T-cell (primary cell): ENCODE data around the gene EDNRB. TPM values are rescaled to one million over a fixed set of nuclear protein-coding genes. Genes with fewer than 3 reads are reported as not detected.

Experiments used
- ATAC-seq, 4 experiments: fragments of 200-7000 bp in 3 of 4; fragments of 150-1000 bp in 1 of 4; cut with Tn5 transposase; replicated peaks in 1 of 4; 1 replicate in 3 of 4; 2 replicates in 1 of 4; pipeline ENCODE4 v1.10.0; 2021; ENCODE audit warnings: moderate library complexity in 3 of 4, mild to moderate bottlenecking in 2 of 4, moderate number of reproducible peaks in 1 of 4
- CTCF ChIA-PET, 2 donors: fragments of 300-600 bp; sonication (Branson Sonifier 250); formaldehyde crosslinking; loops; one replicate each; lab custom pipeline; 2022; ENCODE audit warnings: antibody characterized with exemption in 2 of 2; lab: Charles Lee
- POLR2A ChIA-PET, 2 donors: fragments of 300-600 bp; sonication (Branson Sonifier 250); formaldehyde crosslinking; loops; one replicate each; lab custom pipeline; 2022; ENCODE audit warnings: antibody characterized with exemption in 2 of 2; lab: Charles Lee
- DNase-seq, 35 experiments: peaks; one replicate each; pipeline versions ENCODE4 v3.0.0 to v3.0.0-alpha.2; 2013 to 2023
- H3K27ac ChIP-seq: one replicate; pipeline ENCODE4 v1.5.1; 2013; ENCODE audit warnings: low read length
- H3K27me3 ChIP-seq, 2 experiments: replicated peaks in 1 of 2; 1 replicate in 1 of 2; 2 replicates in 1 of 2; pipeline versions ENCODE4 v1.6.1 to v1.7.0; 2013; ENCODE audit warnings: low read length in 1 of 2, mixed read lengths in 1 of 2; ENCODE audit not compliant: control insufficient read depth in 2 of 2, insufficient read depth in 2 of 2; ENCODE audit errors: extremely low read depth in 1 of 2
- H3K36me3 ChIP-seq, 2 donors: 1 replicate in 1 of 2; 2 replicates in 1 of 2; pipeline versions ENCODE4 v1.6.1 to v1.7.0; 2013; ENCODE audit warnings: low read length in 1 of 2; ENCODE audit not compliant: control insufficient read depth in 2 of 2, insufficient read depth in 1 of 2; ENCODE audit errors: extremely low read depth in 1 of 2
- H3K4me1 ChIP-seq, 2 experiments: 1 replicate in 1 of 2; 2 replicates in 1 of 2; pipeline versions ENCODE4 v1.6.1 to v1.7.0; 2013; ENCODE audit warnings: low read length in 2 of 2, mixed read lengths in 1 of 2; ENCODE audit not compliant: insufficient read depth in 2 of 2, control insufficient read depth in 1 of 2; ENCODE audit errors: extremely low read depth in 1 of 2
- H3K4me3 ChIP-seq, 2 donors: 1 replicate in 1 of 2; 2 replicates in 1 of 2; pipeline versions ENCODE4 v1.5.1 to v1.7.0; 2013; ENCODE audit warnings: mild to moderate bottlenecking in 2 of 2, low read length in 1 of 2, moderate library complexity in 1 of 2; ENCODE audit not compliant: control insufficient read depth in 1 of 2; ENCODE audit errors: extremely low read depth in 1 of 2
- H3K9me3 ChIP-seq: 2 replicates; pipeline ENCODE4 v1.7.0; 2013
- H3K27ac Mint-ChIP-seq, 2 donors: one replicate each; pipeline ENCODE4 v1.8.0; 2020 to 2021; ENCODE audit warnings: mild to moderate bottlenecking in 2 of 2, mixed read lengths in 2 of 2
- H3K27me3 Mint-ChIP-seq, 2 donors: one replicate each; pipeline ENCODE4 v1.8.0; 2021 to 2022; ENCODE audit warnings: mixed read lengths in 2 of 2
- H3K36me3 Mint-ChIP-seq: one replicate; pipeline ENCODE4 v1.8.0; 2021; ENCODE audit warnings: mixed read lengths
- H3K4me1 Mint-ChIP-seq, 3 donors: one replicate each; pipeline ENCODE4 v1.8.0; 2020 to 2022; ENCODE audit warnings: mixed read lengths in 3 of 3, mild to moderate bottlenecking in 1 of 3
- H3K4me3 Mint-ChIP-seq, 3 donors: one replicate each; pipeline ENCODE4 v1.8.0; 2020 to 2022; ENCODE audit warnings: mild to moderate bottlenecking in 3 of 3, mixed read lengths in 3 of 3, moderate library complexity in 3 of 3
- H3K9me3 Mint-ChIP-seq, 3 donors: one replicate each; pipeline ENCODE4 v1.8.0; 2020 to 2022; ENCODE audit warnings: mixed read lengths in 3 of 3
- WGBS: methylation state at CpG from one replicate; pipeline ENCODE4 v1.1.5; 2013; ENCODE audit warnings: missing lambda C conversion rate; ENCODE audit not compliant: insufficient coverage; 5-methylcytosine and 5-hydroxymethylcytosine counted together
- total RNA-seq, 35 experiments: library from RNA in 6 of 35; stranded (reverse) in 6 of 35; fragments of 120-200 nt in 1 of 35; gene quantifications; one replicate each; pipeline versions ENCODE4 v1.2.1 to v1.2.4 and lab custom pipeline; 2013 to 2026

Gene EDNRB
- total RNA-seq, 5 donors from 2014 or later (not counting 1 experiment from before 2014, with no cell fraction given) = 0.33 to 0.51 (median 0.35) TPM; not detected in 2

- H3K27ac Mint-ChIP-seq = no peak overlapping the region
- Histone ChIP-seq H3K4me1 (no peaks in the 10 kb centered on the region), H3K27me3 (no peaks in the 10 kb centered on the region), H3K4me3 (no peak overlapping the region), H3K9me3 (no peaks in the 10 kb centered on the region), H3K27ac (no peak overlapping the region), H3K36me3 (no peaks in the 10 kb centered on the region)
- CTCF ChIA-PET = no interaction called here
- peaks cover 0 to 6% of the 10 kb centered on the region in 2 donors for H3K27me3 Mint-ChIP-seq
- H3K4me3 Mint-ChIP-seq = no peak overlapping the region
- POLR2A ChIA-PET = no interaction called here
- no peak for DNase-seq
- no peaks in the 10 kb centered on the region for H3K4me1 Mint-ChIP-seq
- no peak for ATAC-seq
- no peaks in the 10 kb centered on the region for H3K36me3 Mint-ChIP-seq
- no peaks in the 10 kb centered on the region for H3K9me3 Mint-ChIP-seq
- no CpG with 5 or more reads among the region's 2 CpGs for WGBS
Measured at GRCh38 chr13:77876176-77876575, 42.5 kb downstream of the EDNRB start.

DNA sequence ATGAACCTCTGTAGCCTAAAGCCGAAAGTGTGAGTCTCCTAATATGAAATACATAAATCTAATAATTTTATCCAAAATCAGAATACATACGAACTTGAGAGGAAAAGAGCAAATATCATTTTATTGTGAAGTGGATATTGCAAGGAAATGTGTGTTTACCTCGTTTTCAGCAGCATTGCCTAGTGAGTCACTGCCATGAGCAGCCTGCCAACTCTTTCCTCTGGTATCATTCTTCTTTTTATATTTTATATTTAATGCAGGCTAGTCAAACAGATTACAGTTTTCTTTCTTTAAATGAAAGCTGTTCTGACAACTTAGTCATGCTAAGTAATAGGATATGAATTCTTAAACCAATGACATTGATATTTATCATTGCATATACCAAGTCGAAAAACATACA, 44.2 kb downstream of the EDNRB start:
- DNase-seq (no peak), ATAC-seq (no peak)
- POLR2A ChIA-PET = no interaction called here
- Histone ChIP-seq H3K4me3 (no peak overlapping the region), H3K36me3 (no peaks in the 10 kb centered on the region), H3K4me1 (no peaks in the 10 kb centered on the region), H3K27ac (no peak overlapping the region), H3K9me3 (no peaks in the 10 kb centered on the region), H3K27me3 (no peaks in the 10 kb centered on the region)
- no peaks in the 10 kb centered on the region for H3K36me3 Mint-ChIP-seq
- H3K9me3 Mint-ChIP-seq = no peaks in the 10 kb centered on the region
- CTCF ChIA-PET = no interaction called here
- no peaks in the 10 kb centered on the region for H3K4me1 Mint-ChIP-seq
- H3K4me3 Mint-ChIP-seq = no peak overlapping the region
- H3K27ac Mint-ChIP-seq = no peak overlapping the region
- no CpG with 5 or more reads among the region's 4 CpGs for WGBS
- peaks cover 3 to 6% of the 10 kb centered on the region in 2 donors for H3K27me3 Mint-ChIP-seq

DNA sequence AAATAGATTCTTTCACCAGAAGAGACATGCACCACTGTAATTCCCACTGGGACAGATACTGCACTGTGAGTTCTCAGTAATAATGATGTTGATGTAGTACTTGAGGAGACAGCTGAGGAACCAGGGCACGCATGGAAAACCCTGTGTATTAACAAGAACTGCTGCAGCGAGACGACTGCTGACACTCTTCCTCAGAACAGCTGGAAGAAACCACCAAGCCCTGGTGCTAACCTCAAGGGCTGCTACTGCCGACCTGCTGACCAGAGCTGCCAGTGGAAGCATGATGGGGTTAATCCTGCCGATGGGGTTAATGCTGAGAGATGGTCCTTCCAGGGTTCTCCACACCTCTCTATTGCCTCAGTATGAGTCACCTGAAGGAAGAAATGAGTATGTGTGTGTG, 45.6 kb downstream of the EDNRB start:
- ATAC-seq = no peak
- WGBS = no CpG with 5 or more reads among the region's 5 CpGs
- H3K4me3 ChIP-seq = no peak overlapping the region

DNA sequence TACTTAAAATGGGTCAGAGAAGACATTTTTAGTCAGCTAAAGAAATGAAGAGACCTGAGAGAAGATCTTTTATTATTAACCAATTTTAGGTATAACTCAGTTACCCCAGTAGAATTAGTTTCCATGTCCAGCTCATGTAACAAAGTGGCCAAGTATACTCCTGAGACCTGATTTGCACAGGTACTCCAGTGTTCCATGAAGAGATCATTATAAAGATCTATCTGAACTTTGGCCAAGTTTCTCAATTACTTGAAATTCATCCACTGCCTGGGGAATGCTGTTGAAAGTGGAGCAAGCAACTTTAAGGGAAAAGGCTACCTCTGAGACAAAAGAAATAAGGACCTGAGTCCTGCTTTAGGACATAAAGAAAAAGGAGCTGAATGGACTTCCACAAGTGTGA, 47.0 kb downstream of the EDNRB start:
- Histone ChIP-seq H3K27ac (no peak overlapping the region), H3K4me1 (no peaks in the 10 kb centered on the region), H3K9me3 (no peaks in the 10 kb centered on the region), H3K36me3 (no peaks in the 10 kb centered on the region), H3K27me3 (no peaks in the 10 kb centered on the region), H3K4me3 (no peak overlapping the region)
- Mint-ChIP-seq H3K27me3 (peaks cover 3 to 6% of the 10 kb centered on the region in 2 donors), H3K9me3 (peaks cover 13 to 19% (median 15%) of the 10 kb centered on the region in 3 donors), H3K4me3 (no peak overlapping the region), H3K27ac (no peak overlapping the region), H3K36me3 (no peaks in the 10 kb centered on the region), H3K4me1 (no peaks in the 10 kb centered on the region)
- DNase-seq (no peak), ATAC-seq (no peak)
- ChIA-PET CTCF (no interaction called here), POLR2A (no interaction called here)

More for the DNA sequence above, 45.6 kb downstream of the EDNRB start:
- Mint-ChIP-seq H3K9me3 (peaks cover 7 to 8% (median 7%) of the 10 kb centered on the region in 3 donors), H3K27ac (no peak overlapping the region), H3K27me3 (peaks cover 3 to 6% of the 10 kb centered on the region in 2 donors), H3K4me3 (no peak overlapping the region), H3K4me1 (no peaks in the 10 kb centered on the region), H3K36me3 (no peaks in the 10 kb centered on the region)
- no peaks in the 10 kb centered on the region for H3K4me1 ChIP-seq
- H3K9me3 ChIP-seq = no peaks in the 10 kb centered on the region
- H3K27me3 ChIP-seq = no peaks in the 10 kb centered on the region
- DNase-seq = no peak
- H3K27ac ChIP-seq = no peak overlapping the region
- ChIA-PET CTCF (no interaction called here), POLR2A (no interaction called here)
- no peaks in the 10 kb centered on the region for H3K36me3 ChIP-seq

DNA sequence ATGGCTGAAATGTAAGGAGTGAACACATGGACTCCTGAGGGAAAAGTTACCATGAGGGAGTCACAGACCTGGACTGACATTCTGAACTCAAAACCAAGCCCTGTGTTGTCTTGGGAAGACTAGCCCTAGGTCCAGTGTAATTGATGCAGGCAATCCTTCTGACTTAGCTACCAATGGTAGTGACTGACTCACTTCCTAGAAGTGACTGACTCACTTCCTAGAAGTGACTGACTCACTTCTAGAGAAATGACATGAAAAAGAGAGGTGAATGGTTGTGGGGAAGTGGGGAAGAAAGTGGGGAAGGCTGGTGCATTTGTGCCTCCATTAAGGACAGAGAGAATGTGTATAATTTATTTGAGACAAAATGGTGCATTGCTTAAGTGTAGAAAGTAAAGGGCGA, 49.9 kb downstream of the EDNRB start:
- Histone ChIP-seq H3K4me1 (no peaks in the 10 kb centered on the region), H3K27me3 (no peaks in the 10 kb centered on the region), H3K9me3 (no peaks in the 10 kb centered on the region), H3K27ac (no peak overlapping the region), H3K4me3 (no peak overlapping the region), H3K36me3 (no peaks in the 10 kb centered on the region)
- H3K9me3 Mint-ChIP-seq = peaks cover 13 to 19% (median 15%) of the 10 kb centered on the region in 3 donors
- DNase-seq (no peak), ATAC-seq (no peak)
- WGBS = 86% methylated on average over 1 of the region's 1 CpG
- H3K4me1 Mint-ChIP-seq = no peaks in the 10 kb centered on the region
- H3K4me3 Mint-ChIP-seq = no peak overlapping the region
- ChIA-PET CTCF (no interaction called here), POLR2A (no interaction called here)
- no peak overlapping the region for H3K27ac Mint-ChIP-seq
- H3K27me3 Mint-ChIP-seq = peaks cover 0 to 10% of the 10 kb centered on the region in 2 donors
- no peaks in the 10 kb centered on the region for H3K36me3 Mint-ChIP-seq

GRCh38 chr13:77866971-77867370, 51.7 kb downstream of the EDNRB start:
- Histone ChIP-seq H3K27ac (no peak overlapping the region), H3K4me3 (no peak overlapping the region), H3K27me3 (no peaks in the 10 kb centered on the region), H3K9me3 (no peaks in the 10 kb centered on the region), H3K4me1 (no peaks in the 10 kb centered on the region), H3K36me3 (no peaks in the 10 kb centered on the region)
- H3K36me3 Mint-ChIP-seq = no peaks in the 10 kb centered on the region
- DNase-seq (no peak), ATAC-seq (no peak)
- peaks cover 4 to 10% of the 10 kb centered on the region in 2 donors for H3K27me3 Mint-ChIP-seq
- H3K27ac Mint-ChIP-seq = no peak overlapping the region
- H3K4me1 Mint-ChIP-seq = no peaks in the 10 kb centered on the region
- peaks cover 13 to 19% (median 15%) of the 10 kb centered on the region in 3 donors for H3K9me3 Mint-ChIP-seq
- H3K4me3 Mint-ChIP-seq = no peak overlapping the region
- CTCF ChIA-PET = no interaction called here
- POLR2A ChIA-PET = no interaction called here

DNA sequence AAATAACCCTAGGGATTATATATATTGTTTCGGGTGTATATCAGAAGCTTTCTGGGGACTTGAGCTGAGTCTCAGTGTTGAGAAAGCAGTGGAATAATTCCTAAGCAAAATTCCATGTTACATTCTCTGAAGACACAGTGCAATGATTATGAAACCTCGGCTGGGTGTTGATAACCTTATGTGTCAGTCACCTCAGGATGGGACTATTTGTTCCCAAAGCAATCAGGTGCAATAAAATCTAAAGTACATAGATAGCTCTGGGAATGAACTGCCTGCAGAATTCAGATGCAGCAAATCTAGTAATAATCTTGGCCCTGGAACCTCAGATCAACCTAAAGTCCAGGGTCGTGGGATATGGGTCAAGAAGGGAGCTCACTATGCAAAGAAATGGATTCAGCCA, 53.0 kb downstream of the EDNRB start:
- Mint-ChIP-seq H3K36me3 (no peaks in the 10 kb centered on the region), H3K27ac (no peak overlapping the region), H3K4me3 (no peak overlapping the region), H3K27me3 (peaks cover 7 to 10% of the 10 kb centered on the region in 2 donors), H3K9me3 (peaks cover 13 to 19% (median 15%) of the 10 kb centered on the region in 3 donors), H3K4me1 (no peaks in the 10 kb centered on the region)
- H3K9me3 ChIP-seq = no peaks in the 10 kb centered on the region
- no peaks in the 10 kb centered on the region for H3K4me1 ChIP-seq
- H3K27ac ChIP-seq = no peak overlapping the region
- DNase-seq (no peak), ATAC-seq (no peak)
- no peaks in the 10 kb centered on the region for H3K27me3 ChIP-seq
- ChIA-PET POLR2A (no interaction called here), CTCF (no interaction called here)
- WGBS = 60% methylated on average over 1 of the region's 3 CpGs
- H3K4me3 ChIP-seq = no peak overlapping the region
- no peaks in the 10 kb centered on the region for H3K36me3 ChIP-seq
